Measurements from ENCODE around the gene MYLK.

GRCh38 chr3:123653221-123653682, 230.9 kb downstream of the MYLK start:
- TF ChIP-seq FOXA2 (IDR thresholded peaks at IDR 0.05) (peak; percentile 42), CTCF (IDR thresholded peaks at IDR 0.05; ENCODE audit: low read depth, low read length, missing input control) (no peak), JUND (IDR thresholded peaks at IDR 0.05) (peak; percentile 38 to 85), MAX (IDR thresholded peaks at IDR 0.05) (peak; percentile 9), RXRA (IDR thresholded peaks at IDR 0.05) (peak; percentile 84 to 87), REST (IDR thresholded peaks at IDR 0.05) (peak; percentile 77)

Measured in liver (tissue), 3 donors.